PC-3 (cell line): ENCODE data around the gene RALBP1. TPM values are rescaled to one million over a fixed set of nuclear protein-coding genes. Genes with fewer than 3 reads are reported as not detected.

ENCODE experiments used
- ATAC-seq: fragments of 200-7000 bp; cut with Tn5 transposase; 2 replicates; pipeline ENCODE4 v1.9.1; 2020; ENCODE audit warnings: mild to moderate bottlenecking, moderate library complexity
- BruUV-seq: library from RNA; stranded (reverse); fragments of 400-500 nt; replicated peaks from 2 replicates; lab custom pipeline; 2021; lab: Mats Ljungman, UMichigan
- CTCF ChIA-PET: fragments of 300-600 bp; sonication (Branson Sonifier 250); formaldehyde crosslinking; loops from one replicate; lab custom pipeline; 2022; ENCODE audit warnings: antibody characterized with exemption; lab: Charles Lee
- POLR2A ChIA-PET: fragments of 300-600 bp; sonication (Branson Sonifier 250); formaldehyde crosslinking; loops from one replicate; lab custom pipeline; 2022; ENCODE audit warnings: antibody characterized with exemption; ENCODE audit not compliant: unreplicated experiment; lab: Charles Lee
- DNase-seq: peaks from one replicate; pipeline ENCODE4 v3.0.0-alpha.2; 2015
- H2AFZ ChIP-seq: fragments of 300-600 bp; sonication (generic); 2 replicates; pipeline ENCODE4 v1.6.0; 2016; ENCODE audit warnings: antibody characterized with exemption, low read length
- H3F3A ChIP-seq: fragments of 300-600 bp; sonication (generic); one replicate; pipeline ENCODE4 v1.6.0; 2017; ENCODE audit warnings: antibody characterized with exemption, low read length, control low read depth, mild to moderate bottlenecking; ENCODE audit not compliant: unreplicated experiment
- H3K27ac ChIP-seq: fragments of 300-600 bp; sonication (generic); 2 replicates; pipeline ENCODE4 v1.5.1; 2016; ENCODE audit warnings: mild to moderate bottlenecking, low read length
- H3K27me3 ChIP-seq: fragments of 300-600 bp; sonication (generic); 2 replicates; pipeline ENCODE4 v1.6.1; 2016; ENCODE audit warnings: low read length, mixed read lengths
- H3K36me3 ChIP-seq: fragments of 300-600 bp; sonication (generic); 2 replicates; pipeline ENCODE4 v1.6.1; 2016; ENCODE audit warnings: low read depth, mixed run types, low read length, mixed read lengths
- H3K4me1 ChIP-seq: fragments of 300-600 bp; sonication (generic); 2 replicates; pipeline ENCODE4 v1.5.1; 2016; ENCODE audit warnings: low read length; ENCODE audit not compliant: insufficient read depth
- H3K4me2 ChIP-seq: fragments of 300-600 bp; sonication (generic); 2 replicates; pipeline ENCODE4 v1.6.0; 2016; ENCODE audit warnings: low read length
- H3K4me3 ChIP-seq: fragments of 300-600 bp; sonication (generic); 2 replicates; pipeline ENCODE4 v1.5.1; 2016; ENCODE audit warnings: mild to moderate bottlenecking, low read length, mixed read lengths
- H3K79me2 ChIP-seq: fragments of 300-600 bp; sonication (generic); 2 replicates; pipeline ENCODE4 v1.6.1; 2017; ENCODE audit warnings: low read length, mixed read lengths
- H3K9ac ChIP-seq: fragments of 300-600 bp; sonication (generic); 2 replicates; pipeline ENCODE4 v1.6.0; 2016; ENCODE audit warnings: mild to moderate bottlenecking, low read length
- H3K9me2 ChIP-seq: fragments of 300-600 bp; sonication (generic); replicated peaks from 2 replicates; pipeline ENCODE4 v1.6.1; 2016; ENCODE audit warnings: mixed run types, low read length, mixed read lengths
- H3K9me3 ChIP-seq: fragments of 300-600 bp; sonication (generic); 2 replicates; pipeline ENCODE4 v1.6.1; 2016; ENCODE audit warnings: low read length, mixed read lengths
- H4K20me1 ChIP-seq: fragments of 300-600 bp; sonication (generic); 2 replicates; pipeline ENCODE4 v1.6.1; 2016; ENCODE audit warnings: low read length, mixed read lengths
- CTCF ChIP-seq: fragments of 300-600 bp; sonication (generic); conservative IDR thresholded peaks from 2 replicates; pipeline ENCODE4 v1.5.1; 2017; ENCODE audit warnings: antibody characterized with exemption, low read depth, mild to moderate bottlenecking, low read length
- EZH2 ChIP-seq: fragments of 300-600 bp; sonication (generic); IDR thresholded peaks from one replicate; pipeline ENCODE4 v1.6.1; 2017; ENCODE audit warnings: antibody characterized with exemption, mild to moderate bottlenecking, low read length; ENCODE audit not compliant: unreplicated experiment
- EZH2phosphoT487 ChIP-seq: fragments of 300-600 bp; sonication (generic); IDR thresholded peaks from 2 replicates; pipeline ENCODE4 v1.6.1; 2018; ENCODE audit warnings: mild to moderate bottlenecking, antibody characterized with exemption, low read length, borderline replicate concordance
- intact Hi-C: fragments of 100-400 bp; cut with micrococcal nuclease; formaldehyde crosslinking; loops from 2 replicates; pipeline ENCODE4 v1.9.0; 2023
- total RNA-seq: library from RNA; depleted of rRNA; stranded (reverse); fragments of >200 nt; gene quantifications from 2 replicates; pipeline ENCODE4 v1.2.3, GENCODE V29; 2014

Gene RALBP1
- total RNA-seq, 1 experiment from 2014 or later: 89.8 TPM

DNA sequence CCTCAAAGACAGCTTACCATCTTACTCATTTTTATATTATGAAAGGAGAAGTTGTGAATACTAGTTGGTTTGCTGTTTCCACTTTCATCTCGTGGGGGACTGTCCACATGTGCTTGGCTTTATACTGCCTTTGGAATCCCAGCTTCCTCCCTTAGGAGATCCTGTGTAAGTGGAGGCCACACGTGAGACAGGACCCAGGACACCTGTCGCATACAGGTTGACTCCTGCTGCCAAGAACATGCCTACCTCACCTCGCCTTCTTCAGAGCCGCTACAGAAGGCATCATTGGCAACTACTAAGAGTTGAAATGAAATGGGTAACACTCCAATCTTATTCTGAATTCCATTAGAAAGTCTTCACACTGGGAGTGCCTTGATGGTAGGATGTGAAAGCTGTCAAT is 69.7 kb downstream of the RALBP1 start:
- H3K36me3 ChIP-seq: peaks cover 39% of the 10 kb centered on the region
- no peaks in the 10 kb centered on the region for H3K9me2 ChIP-seq
- no peak for TF ChIP-seq EZH2phosphoT487
- TF ChIP-seq EZH2: no peak
- TF ChIP-seq CTCF: no peak
- no peak overlapping the region for H3K27ac ChIP-seq
- H4K20me1 ChIP-seq: no peaks in the 10 kb centered on the region
- no peak overlapping the region for H2AFZ ChIP-seq
- no peak overlapping the region for H3K9ac ChIP-seq
- DNase-seq (no peak), ATAC-seq (no peak)
- TSS peak; percentile 5 for BruUV-seq
- POLR2A ChIA-PET: interaction anchor here (0.5 kb wide), 1 partner anchor 31 kb away, joined by 3 read pairs; no protein-coding TSS in a partner anchor
- no peaks in the 10 kb centered on the region for H3K79me2 ChIP-seq
- intact Hi-C loops: no loop called here
- peaks cover 6% of the 10 kb centered on the region for H3K4me1 ChIP-seq
- CTCF ChIA-PET: interaction anchor here (0.5 to 0.6 kb wide), 2 partner anchors 155 to 225 kb away, joined by 3 read pairs; no protein-coding TSS in a partner anchor
- no peak overlapping the region for H3K4me2 ChIP-seq
- H3F3A ChIP-seq: no peaks in the 10 kb centered on the region
- H3K4me3 ChIP-seq: no peak overlapping the region
- H3K9me3 ChIP-seq: no peaks in the 10 kb centered on the region
- no peaks in the 10 kb centered on the region for H3K27me3 ChIP-seq

DNA sequence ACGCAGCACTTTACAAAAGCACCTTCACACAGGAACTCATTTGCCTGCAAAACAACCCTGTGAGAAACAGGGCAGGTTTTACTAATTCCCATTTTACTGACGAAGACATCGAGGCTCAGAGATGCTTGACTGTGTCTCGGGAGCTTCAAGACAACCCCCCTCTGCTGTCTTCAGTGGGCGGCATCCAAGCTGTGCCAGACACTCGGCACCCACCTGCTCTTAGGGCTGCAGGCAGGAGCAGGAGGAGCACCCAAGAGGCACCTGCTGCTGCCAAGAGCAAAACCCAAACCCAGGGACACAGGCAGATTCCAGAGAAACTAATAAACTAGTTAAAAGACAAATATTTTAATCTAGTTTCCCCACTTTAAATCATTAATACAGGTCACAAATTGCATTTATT is 71.2 kb downstream of the RALBP1 start:
- CTCF ChIA-PET: no interaction called here
- no peaks in the 10 kb centered on the region for H3K27me3 ChIP-seq
- H3K79me2 ChIP-seq: no peaks in the 10 kb centered on the region
- H3K4me3 ChIP-seq: no peak overlapping the region
- H3K9me3 ChIP-seq: no peaks in the 10 kb centered on the region
- H3K4me2 ChIP-seq: no peak overlapping the region
- POLR2A ChIA-PET: no interaction called here
- no peak for ATAC-seq
- TF ChIP-seq EZH2phosphoT487 (no peak), CTCF (no peak), EZH2 (no peak)
- H3K9me2 ChIP-seq: no peaks in the 10 kb centered on the region
- intact Hi-C loops: no loop called here
- peaks cover 48% of the 10 kb centered on the region for H3K36me3 ChIP-seq
- no peak overlapping the region for H2AFZ ChIP-seq
- no peak for DNase-seq
- BruUV-seq: no TSS peak
- no peaks in the 10 kb centered on the region for H4K20me1 ChIP-seq
- no peak overlapping the region for H3K9ac ChIP-seq
- H3K4me1 ChIP-seq: no peaks in the 10 kb centered on the region
- H3F3A ChIP-seq: no peaks in the 10 kb centered on the region
- no peak overlapping the region for H3K27ac ChIP-seq

DNA sequence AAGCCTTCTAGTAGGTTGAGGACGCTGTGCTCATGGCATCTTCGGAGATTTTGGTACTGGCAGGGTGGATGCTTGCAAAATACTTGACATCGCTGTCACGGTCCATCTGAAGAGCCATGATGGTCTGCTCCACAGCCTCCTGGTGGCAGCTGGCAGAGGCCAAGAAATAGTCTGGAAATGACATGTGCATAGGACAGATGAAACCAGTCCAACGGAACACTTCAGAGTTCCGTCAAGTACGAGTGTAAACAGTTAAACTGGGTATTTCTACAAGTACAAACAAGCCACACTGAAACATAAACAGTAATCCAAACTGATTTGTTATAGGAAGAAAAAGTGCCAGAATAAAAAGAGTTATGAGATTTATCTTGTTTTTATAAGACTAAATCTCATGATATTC is 72.5 kb downstream of the RALBP1 start:
- H3F3A ChIP-seq: no peaks in the 10 kb centered on the region
- CTCF ChIA-PET: no interaction called here
- ATAC-seq: no peak
- H3K9me2 ChIP-seq: no peaks in the 10 kb centered on the region
- no peaks in the 10 kb centered on the region for H4K20me1 ChIP-seq
- no peak for TF ChIP-seq EZH2
- no peak for TF ChIP-seq CTCF
- no peak for TF ChIP-seq EZH2phosphoT487
- peaks cover 59% of the 10 kb centered on the region for H3K36me3 ChIP-seq
- H2AFZ ChIP-seq: no peak overlapping the region
- no peak overlapping the region for H3K27ac ChIP-seq
- intact Hi-C loops: no loop called here
- H3K79me2 ChIP-seq: no peaks in the 10 kb centered on the region
- no peak overlapping the region for H3K4me3 ChIP-seq
- DNase-seq: no peak
- no peaks in the 10 kb centered on the region for H3K4me1 ChIP-seq
- H3K9me3 ChIP-seq: no peaks in the 10 kb centered on the region
- no peak overlapping the region for H3K9ac ChIP-seq
- H3K27me3 ChIP-seq: no peaks in the 10 kb centered on the region
- POLR2A ChIA-PET: interaction anchor here (0.6 kb wide), 1 partner anchor 18 kb away, joined by 4 read pairs; no protein-coding TSS in a partner anchor
- BruUV-seq: no TSS peak
- H3K4me2 ChIP-seq: no peak overlapping the region
